IMR-90 (cell line): ENCODE results near the gene ITPKC. TPM values are rescaled to one million over a fixed set of nuclear protein-coding genes. Genes with fewer than 3 reads are reported as not detected.

Experiments
- ATAC-seq: fragments of 200-7000 bp; cut with Tn5 transposase; 2 replicates; pipeline ENCODE4 v1.9.1; 2020; ENCODE audit warnings: low read depth, mild to moderate bottlenecking, moderate library complexity
- BruUV-seq: library from RNA; stranded (reverse); fragments of 400-500 nt; replicated peaks from 2 replicates; lab custom pipeline; 2021; lab: Mats Ljungman, UMichigan
- CTCF ChIA-PET: fragments of 300-600 bp; formaldehyde crosslinking; extraction: SDS; loops from one replicate; lab custom pipeline; 2021; ENCODE audit warnings: antibody characterized with exemption; lab: Yijun Ruan, JAX
- POLR2A ChIA-PET: fragments of 300-600 bp; sonication (Branson Sonifier 250); formaldehyde crosslinking; loops from one replicate; lab custom pipeline; 2022; ENCODE audit warnings: antibody characterized with exemption; ENCODE audit not compliant: unreplicated experiment; lab: Charles Lee
- DNase-seq: peaks from one replicate; pipeline ENCODE4 v3.0.0; 2013
- H2AFZ ChIP-seq: replicated peaks from 2 replicates; pipeline ENCODE3; 2013; ENCODE audit warnings: low read length, mild to moderate bottlenecking; ENCODE audit not compliant: poor library complexity
- H2AK5ac ChIP-seq: 2 replicates; pipeline ENCODE4 v1.6.1; 2013; ENCODE audit warnings: low read depth, low read length, inconsistent platforms
- H2AK9ac ChIP-seq: replicated peaks from 2 replicates; pipeline ENCODE3; 2013; ENCODE audit warnings: mild to moderate bottlenecking, low read depth, low read length, moderate library complexity; ENCODE audit not compliant: poor library complexity
- H2BK120ac ChIP-seq: 2 replicates; pipeline ENCODE4 v1.6.1; 2013; ENCODE audit warnings: low read depth, low read length, inconsistent platforms
- H2BK15ac ChIP-seq: 3 replicates; pipeline ENCODE4 v1.6.1; 2013; ENCODE audit warnings: low read depth, low read length, inconsistent platforms
- H2BK20ac ChIP-seq: 2 replicates; pipeline ENCODE4 v1.6.1; 2013; ENCODE audit warnings: low read depth, mild to moderate bottlenecking, inconsistent platforms, low read length, moderate library complexity
- H2BK5ac ChIP-seq: 2 replicates; pipeline ENCODE4 v1.6.1; 2013; ENCODE audit warnings: mild to moderate bottlenecking, low read depth, low read length, inconsistent platforms; ENCODE audit not compliant: poor library complexity, severe bottlenecking
- H3K14ac ChIP-seq: replicated peaks from 2 replicates; pipeline ENCODE4 v1.6.1; 2013; ENCODE audit warnings: low read depth, low read length, inconsistent platforms
- H3K18ac ChIP-seq: 2 replicates; pipeline ENCODE4 v1.6.1; 2013; ENCODE audit warnings: low read depth, low read length, control low read depth
- H3K23ac ChIP-seq: 2 replicates; pipeline ENCODE4 v1.6.1; 2013; ENCODE audit warnings: low read depth, low read length, inconsistent platforms
- H3K27ac ChIP-seq: 2 replicates; pipeline ENCODE4 v1.5.1; 2013; ENCODE audit warnings: mild to moderate bottlenecking, control low read depth, low read length; ENCODE audit not compliant: insufficient read depth
- H3K27me3 ChIP-seq: 2 replicates; pipeline ENCODE4 v1.6.1; 2013; ENCODE audit warnings: low read length; ENCODE audit not compliant: control insufficient read depth, insufficient read depth
- H3K36me3 ChIP-seq: 2 replicates; pipeline ENCODE4 v1.6.1; 2013; ENCODE audit warnings: low read length, mixed read lengths; ENCODE audit not compliant: control insufficient read depth, insufficient read depth
- H3K4ac ChIP-seq: 2 replicates; pipeline ENCODE4 v1.6.1; 2013; ENCODE audit warnings: low read depth, low read length, inconsistent platforms
- H3K4me1 ChIP-seq: 2 replicates; pipeline ENCODE4 v1.6.1; 2013; ENCODE audit warnings: low read length, mixed read lengths; ENCODE audit not compliant: control insufficient read depth, insufficient read depth
- H3K4me2 ChIP-seq: 2 replicates; pipeline ENCODE4 v1.6.1; 2013; ENCODE audit warnings: low read depth, mild to moderate bottlenecking, control low read depth, low read length, moderate library complexity
- H3K4me3 ChIP-seq: 2 replicates; pipeline ENCODE4 v1.5.1; 2013; ENCODE audit warnings: low read depth, mild to moderate bottlenecking, control low read depth, low read length, moderate library complexity; ENCODE audit not compliant: insufficient read depth
- H3K56ac ChIP-seq: 2 replicates; pipeline ENCODE4 v1.6.1; 2013; ENCODE audit warnings: low read length, inconsistent platforms; ENCODE audit not compliant: insufficient read depth; ENCODE audit errors: extremely low read depth
- H3K79me1 ChIP-seq, 2 experiments: 2 replicates each; pipeline ENCODE4 v1.6.1; 2013; ENCODE audit warnings: low read length in 2 of 2, inconsistent platforms in 1 of 2, low read depth in 1 of 2
- H3K9ac ChIP-seq: 2 replicates; pipeline ENCODE4 v1.6.1; 2013; ENCODE audit warnings: low read depth, low read length, control low read depth
- H3K9me1 ChIP-seq: 2 replicates; pipeline ENCODE4 v1.6.1; 2013; ENCODE audit warnings: low read length, inconsistent platforms; ENCODE audit not compliant: insufficient read depth
- H3K9me3 ChIP-seq: 2 replicates; pipeline ENCODE4 v1.6.1; 2013; ENCODE audit warnings: low read length; ENCODE audit not compliant: control insufficient read depth, insufficient read depth
- H4K20me1 ChIP-seq: 2 replicates; pipeline ENCODE4 v1.6.1; 2013; ENCODE audit warnings: low read length, inconsistent platforms; ENCODE audit not compliant: insufficient read depth
- H4K5ac ChIP-seq: 2 replicates; pipeline ENCODE4 v1.6.1; 2013; ENCODE audit warnings: mild to moderate bottlenecking, low read depth, low read length, control low read depth
- H4K8ac ChIP-seq, 2 experiments: 2 replicates each; pipeline ENCODE4 v1.6.1; 2013; ENCODE audit warnings: low read depth in 2 of 2, low read length in 2 of 2, control low read depth in 1 of 2, inconsistent platforms in 1 of 2
- H4K91ac ChIP-seq: 2 replicates; pipeline ENCODE4 v1.6.1; 2013; ENCODE audit warnings: low read depth, low read length, inconsistent platforms; ENCODE audit not compliant: insufficient read depth
- BHLHE40 ChIP-seq: fragments of 150-350 bp; IDR thresholded peaks from 2 replicates; pipeline ENCODE4 v1.6.1; 2016; ENCODE audit warnings: mild to moderate bottlenecking, low read depth, low read length
- CEBPB ChIP-seq: IDR thresholded peaks from 2 replicates; pipeline ENCODE4 v1.6.1; 2012; ENCODE audit warnings: low read depth, low read length, improper control_type of control experiment
- CHD1 ChIP-seq: IDR thresholded peaks from 2 replicates; pipeline ENCODE4 v1.6.1; 2012; ENCODE audit warnings: low read depth, low read length, improper control_type of control experiment
- CTCF ChIP-seq: conservative IDR thresholded peaks from 2 replicates; pipeline ENCODE4 v1.5.1; 2012; ENCODE audit warnings: mild to moderate bottlenecking, low read depth, low read length, improper control_type of control experiment
- ELK1 ChIP-seq: fragments of 150-350 bp; IDR thresholded peaks from 2 replicates; pipeline ENCODE4 v1.6.1; 2016; ENCODE audit warnings: low read depth, mild to moderate bottlenecking, low read length, moderate library complexity, borderline replicate concordance
- FOS ChIP-seq: fragments of 150-350 bp; IDR thresholded peaks from 2 replicates; pipeline ENCODE4 v1.6.1; 2016; ENCODE audit warnings: low read depth, low read length
- MAFK ChIP-seq: IDR thresholded peaks from 2 replicates; pipeline ENCODE4 v1.6.1; 2012; ENCODE audit warnings: low read depth, low read length, improper control_type of control experiment
- MAZ ChIP-seq: IDR thresholded peaks from 2 replicates; pipeline ENCODE4 v1.6.1; 2012; ENCODE audit warnings: low read depth, mild to moderate bottlenecking, low read length, improper control_type of control experiment, moderate library complexity, borderline replicate concordance
- MXI1 ChIP-seq: IDR thresholded peaks from 2 replicates; pipeline ENCODE4 v1.6.1; 2012; ENCODE audit warnings: low read depth, mild to moderate bottlenecking, low read length, moderate library complexity, borderline replicate concordance
- NFE2L2 ChIP-seq: fragments of 150-350 bp; IDR thresholded peaks from 2 replicates; pipeline ENCODE4 v1.6.1; 2016; ENCODE audit warnings: low read depth, mild to moderate bottlenecking, low read length
- POLR2A ChIP-seq: IDR thresholded peaks from 2 replicates; pipeline ENCODE4 v1.6.1; 2012; ENCODE audit warnings: mild to moderate bottlenecking, low read depth, low read length
- RAD21 ChIP-seq: IDR thresholded peaks from 2 replicates; pipeline ENCODE4 v1.6.1; 2012; ENCODE audit warnings: low read length, improper control_type of control experiment
- RCOR1 ChIP-seq: IDR thresholded peaks from 2 replicates; pipeline ENCODE4 v1.6.1; 2012; ENCODE audit warnings: mild to moderate bottlenecking, low read length, improper control_type of control experiment; ENCODE audit not compliant: insufficient replicate concordance
- RFX5 ChIP-seq: IDR thresholded peaks from 2 replicates; pipeline ENCODE4 v1.8.0; 2012; ENCODE audit warnings: low read depth, mild to moderate bottlenecking, low read length, moderate library complexity
- SMC3 ChIP-seq: fragments of 150-350 bp; IDR thresholded peaks from 2 replicates; pipeline ENCODE4 v1.6.1; 2016; ENCODE audit warnings: low read depth, mild to moderate bottlenecking, antibody characterized with exemption, low read length, moderate library complexity
- WGBS, 2 experiments: methylation state at CpG; one replicate each; pipeline versions ENCODE4 v1.1.5 to v1.1.7; 2013; ENCODE audit warnings: missing lambda C conversion rate in 2 of 2; ENCODE audit not compliant: insufficient read length in 1 of 2; ENCODE audit errors: extremely low coverage in 2 of 2; 5-methylcytosine and 5-hydroxymethylcytosine counted together
- dilution Hi-C: fragments of 300-500 bp; cut with HindIII; formaldehyde crosslinking; loops from one replicate; pipeline ENCODE4 v1.14.3; 2018; ENCODE audit warnings: low sequenced_read_pairs; ENCODE audit not compliant: unreplicated experiment
- in situ Hi-C: fragments of 300-500 bp; cut with MboI; formaldehyde crosslinking; loops from 3 replicates; pipeline ENCODE4 v1.14.3; 2019; ENCODE audit warnings: low sequenced_read_pairs, inconsistent platforms, mixed read lengths
- intact Hi-C: fragments of 100-400 bp; cut with micrococcal nuclease; formaldehyde crosslinking; loops from 2 replicates; pipeline ENCODE4 v1.10.0; 2022
- polyA plus RNA-seq, 3 experiments: library from polyadenylated mRNA; depleted of rRNA; stranded (reverse); fragments of >200 nt; gene quantifications; 2 replicates each; pipeline ENCODE4 v1.2.3, GENCODE V29; 2012; ENCODE audit warnings: low replicate concordance in 1 of 3
- total RNA-seq: library from RNA; depleted of rRNA; stranded (reverse); fragments of >200 nt; gene quantifications from 2 replicates; pipeline ENCODE4 v1.2.3, GENCODE V29; 2012
- TF ChIP-seq, protein P1 (sequence below): fragments of 150-350 bp; IDR thresholded peaks from 2 replicates; pipeline ENCODE4 v1.6.1; 2017; ENCODE audit warnings: mild to moderate bottlenecking, antibody characterized with exemption, low read length, low read depth

Gene ITPKC
- total and polyA plus RNA-seq, 2 of the 4 experiments (the other 2 are of a cell fraction), result 7.7 to 9.4 TPM

DNA sequence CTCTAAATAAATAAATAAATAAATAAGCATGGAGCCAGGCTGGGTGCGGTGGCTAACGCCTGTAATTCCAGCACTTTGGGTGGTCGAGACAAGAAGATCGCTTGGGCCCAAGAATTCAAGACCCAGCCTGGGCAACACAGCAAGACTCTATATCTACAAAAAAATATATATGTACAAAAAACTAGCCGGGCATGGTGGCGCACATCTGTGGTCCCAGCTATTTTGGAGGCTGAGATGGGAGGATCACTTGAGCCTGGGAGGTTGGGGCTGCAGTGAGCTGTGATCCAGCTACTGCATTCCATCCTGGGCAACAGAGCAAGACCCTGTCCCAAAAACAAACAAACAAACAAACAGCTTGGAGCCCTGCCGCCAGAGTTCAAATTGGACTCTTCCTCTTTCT, 30.6 kb downstream of the ITPKC start:
- CTCF ChIA-PET, result no interaction called here
- H3K79me1 ChIP-seq, result peaks cover 9 to 28% of the 10 kb centered on the region in 2 experiments
- no peak overlapping the region for H4K5ac ChIP-seq
- no TSS peak for BruUV-seq
- no peak overlapping the region for H3K14ac ChIP-seq
- no peak overlapping the region for H3K4ac ChIP-seq
- dilution Hi-C loops (no loop called here), intact Hi-C loops (no loop called here), in situ Hi-C loops (no loop called here)
- H3K9me3 ChIP-seq, result no peaks in the 10 kb centered on the region
- H3K27me3 ChIP-seq, result no peaks in the 10 kb centered on the region
- no peak overlapping the region for H3K18ac ChIP-seq
- no peak overlapping the region for H2AK9ac ChIP-seq
- H2BK5ac ChIP-seq, result no peak overlapping the region
- no peak overlapping the region for H4K91ac ChIP-seq
- no peak overlapping the region for H2AK5ac ChIP-seq
- H2BK20ac ChIP-seq, result no peak overlapping the region
- no peak overlapping the region for H2AFZ ChIP-seq
- no peaks in the 10 kb centered on the region for H4K20me1 ChIP-seq
- H3K4me1 ChIP-seq, result peaks cover 17% of the 10 kb centered on the region
- no peak for DNase-seq
- no peak overlapping the region for H2BK15ac ChIP-seq
- H3K27ac ChIP-seq, result no peak overlapping the region
- no peak overlapping the region for H2BK120ac ChIP-seq
- ATAC-seq, result no peak
- TF ChIP-seq NFE2L2 (no peak), ELK1 (no peak), BHLHE40 (no peak), MXI1 (no peak), CHD1 (no peak), MAFK (no peak), SMC3 (no peak), CEBPB (no peak), RFX5 (no peak), RAD21 (no peak), MAZ (no peak), CTCF (no peak), FOS (no peak), POLR2A (no peak), RCOR1 (no peak)
- TF ChIP-seq, protein P1, sequence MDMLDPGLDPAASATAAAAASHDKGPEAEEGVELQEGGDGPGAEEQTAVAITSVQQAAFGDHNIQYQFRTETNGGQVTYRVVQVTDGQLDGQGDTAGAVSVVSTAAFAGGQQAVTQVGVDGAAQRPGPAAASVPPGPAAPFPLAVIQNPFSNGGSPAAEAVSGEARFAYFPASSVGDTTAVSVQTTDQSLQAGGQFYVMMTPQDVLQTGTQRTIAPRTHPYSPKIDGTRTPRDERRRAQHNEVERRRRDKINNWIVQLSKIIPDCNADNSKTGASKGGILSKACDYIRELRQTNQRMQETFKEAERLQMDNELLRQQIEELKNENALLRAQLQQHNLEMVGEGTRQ, result no peak
- no peak overlapping the region for H3K56ac ChIP-seq
- no peak overlapping the region for H4K8ac ChIP-seq
- H3K36me3 ChIP-seq, result no peaks in the 10 kb centered on the region
- POLR2A ChIA-PET, result no interaction called here
- peaks cover 13% of the 10 kb centered on the region for H3K9me1 ChIP-seq
- no CpG with 5 or more reads among the region's 7 CpGs for WGBS, 2 experiments
- H3K4me2 ChIP-seq, result no peak overlapping the region
- no peak overlapping the region for H3K23ac ChIP-seq
- no peak overlapping the region for H3K4me3 ChIP-seq
- no peak overlapping the region for H3K9ac ChIP-seq
